T1000 (cell line): ENCODE data around the gene GOLGA6L7.
"Not testable (repeated sequence)": the region's sequence is repeated elsewhere in the genome, so short reads cannot be mapped to it uniquely, and the experiment has no call there.

Experiments used
- DNase-seq: peaks from one replicate; lab custom pipeline; 2025; ENCODE audit warnings: mixed read lengths; lab: John Stamatoyannopoulos, UW

GOLGA6L7 gene

GRCh38 chr15:28884151-28884940, 35.9 kb upstream of the GOLGA6L7 start:
- DNase-seq, result no peak

DNA sequence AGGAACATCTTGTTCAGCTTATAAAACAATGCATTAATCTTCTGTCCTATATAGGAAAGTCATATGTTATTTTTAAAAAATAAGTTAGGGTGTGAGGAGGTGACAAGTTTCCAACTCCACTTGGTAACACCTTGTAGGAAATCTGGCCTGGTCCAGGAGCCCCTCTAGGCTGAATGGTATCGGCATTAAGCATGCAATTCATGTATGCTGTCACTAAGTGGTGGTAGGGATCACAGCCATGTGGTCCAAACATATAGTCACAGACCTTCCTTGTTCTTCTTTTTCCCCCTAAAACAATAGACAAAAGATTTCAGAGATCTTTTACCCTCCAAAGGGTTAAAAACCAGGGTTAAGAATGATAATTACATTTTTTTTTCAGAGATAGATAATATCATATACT, 33.2 kb upstream of the GOLGA6L7 start:
- no peak for DNase-seq

DNA sequence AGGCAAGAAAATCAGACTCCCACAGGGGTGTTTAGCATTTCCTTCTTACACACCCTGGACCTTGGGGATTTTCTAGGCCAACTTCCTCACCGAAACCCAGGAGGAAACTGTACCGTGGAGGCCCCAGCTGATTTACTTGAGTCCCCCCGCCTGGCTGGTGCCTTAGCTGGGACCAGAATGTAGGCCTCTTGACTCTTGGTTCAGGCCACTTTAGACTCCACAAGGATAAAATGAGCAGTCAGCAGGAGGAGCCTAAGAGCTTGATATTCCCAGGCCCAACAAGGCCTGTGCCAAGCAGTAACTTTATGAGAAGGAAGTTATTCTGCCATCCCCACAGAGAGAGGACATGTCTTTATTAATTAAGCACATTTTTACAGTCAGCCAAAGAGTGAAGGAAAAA, 32.7 kb upstream of the GOLGA6L7 start:
- no peak for DNase-seq

DNA sequence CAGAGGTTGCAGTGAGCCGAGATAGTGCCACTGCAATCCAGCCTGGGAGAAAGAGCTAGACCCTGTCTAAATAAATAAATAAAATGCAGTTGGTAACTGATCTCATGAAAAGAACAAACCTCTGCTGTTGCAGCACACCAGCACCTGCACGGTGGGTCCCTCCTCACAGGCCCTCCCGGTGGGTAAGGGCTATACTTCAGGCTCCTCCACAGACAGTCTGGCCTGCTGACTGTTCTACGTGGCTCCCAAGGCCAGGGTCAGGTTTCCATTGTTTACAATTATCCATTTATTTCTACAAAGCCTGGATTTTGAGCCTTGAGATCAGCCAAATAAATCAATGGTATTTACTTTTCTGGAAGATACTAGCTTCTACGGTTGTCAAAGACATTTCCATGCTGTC, 32.2 kb upstream of the GOLGA6L7 start:
- DNase-seq, result no peak

- no peak for DNase-seq
These were observed 31.1 kb upstream of the GOLGA6L7 start for GRCh38 chr15:28879551-28879950.

DNA sequence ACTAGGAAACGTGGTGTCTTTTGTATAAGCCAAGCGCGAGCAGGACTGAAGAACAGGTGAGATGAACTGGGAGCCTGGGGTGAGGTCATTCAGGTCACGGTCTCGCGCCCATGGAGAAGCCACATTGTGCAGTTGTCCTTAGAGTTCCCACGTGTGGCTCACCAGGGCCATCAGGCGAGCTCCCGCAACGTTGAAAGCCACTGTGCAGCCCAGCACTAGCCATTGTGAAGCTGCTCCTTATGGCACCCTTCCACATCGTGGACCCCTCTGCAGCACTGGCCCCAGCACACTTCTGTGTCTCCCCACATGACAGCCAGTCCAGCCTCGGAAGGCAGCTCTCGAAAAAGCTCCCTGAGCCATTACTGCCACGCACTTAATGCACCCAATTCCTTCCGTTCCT, 29.8 kb upstream of the GOLGA6L7 start:
- DNase-seq, result no peak

DNA sequence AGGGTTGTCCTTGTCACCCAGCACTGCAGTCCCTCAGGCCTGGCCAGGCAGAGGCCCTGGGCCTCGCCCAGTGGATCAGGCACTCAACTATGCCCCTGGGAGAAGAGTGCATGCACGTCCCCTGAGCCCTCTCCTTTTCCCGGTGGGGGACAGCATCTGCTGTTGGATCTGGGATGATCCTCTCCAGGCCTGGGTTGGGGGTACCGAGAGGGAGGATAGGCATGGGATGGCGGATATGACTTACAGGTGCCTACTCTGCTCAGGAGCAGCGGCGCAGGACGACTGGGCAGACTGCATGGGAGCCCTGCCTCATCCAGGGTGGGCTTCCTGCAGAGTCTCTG, 28.4 kb upstream of the GOLGA6L7 start:
- DNase-seq, result no peak

GRCh38 chr15:28876131-28876844, 27.8 kb upstream of the GOLGA6L7 start:
- no peak for DNase-seq

DNA sequence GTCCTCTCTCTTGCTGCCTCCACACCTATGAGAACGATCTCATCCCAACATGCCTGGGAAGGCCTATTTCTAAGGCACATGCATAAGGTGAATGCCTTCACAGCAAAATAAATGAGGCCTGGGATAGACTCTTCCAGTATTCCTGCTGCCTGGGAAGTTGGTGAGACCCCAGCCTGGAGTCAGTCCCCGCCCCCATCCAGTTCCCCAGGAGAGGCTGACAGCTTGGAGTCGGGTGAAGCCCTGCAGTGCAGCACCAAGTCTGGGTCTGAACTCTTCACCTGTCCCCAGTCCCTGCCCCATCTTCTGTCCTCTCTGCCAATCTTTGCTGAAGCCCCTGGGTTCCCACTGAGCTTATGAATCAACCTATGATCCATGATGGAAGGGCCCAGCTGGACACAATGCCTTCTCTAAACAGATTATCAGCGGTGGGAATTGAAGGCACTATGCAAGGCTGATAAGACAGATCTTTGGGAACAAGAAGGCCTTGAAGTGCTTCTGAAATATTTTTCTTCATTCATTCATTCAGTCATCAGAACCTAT, 27.1 kb upstream of the GOLGA6L7 start:
- DNase-seq, result no peak

GRCh38 chr15:28873585-28874190, 25.2 kb upstream of the GOLGA6L7 start:
- no peak for DNase-seq

GRCh38 chr15:28873006-28873405, 24.6 kb upstream of the GOLGA6L7 start:
- no peak for DNase-seq

DNA sequence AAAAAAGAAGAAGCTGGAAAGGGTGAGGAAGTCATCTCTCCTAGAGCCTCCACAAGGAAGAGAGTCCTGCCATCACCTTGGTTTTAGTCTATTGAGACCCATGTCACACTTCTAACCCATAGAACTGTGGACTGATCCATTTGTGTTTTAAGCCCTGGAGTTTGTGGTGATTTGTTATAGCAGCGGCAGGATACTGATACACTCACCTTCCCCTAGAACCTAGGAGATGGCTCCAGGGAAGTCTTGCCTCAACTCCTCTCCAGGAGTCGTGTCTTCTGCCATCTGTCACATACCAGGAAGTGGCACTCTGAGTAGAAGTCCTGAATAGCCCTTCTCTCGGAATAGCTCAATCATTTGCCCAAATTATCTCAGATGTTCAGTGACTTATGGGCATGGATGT, 22.7 kb upstream of the GOLGA6L7 start:
- DNase-seq, result no peak

DNA sequence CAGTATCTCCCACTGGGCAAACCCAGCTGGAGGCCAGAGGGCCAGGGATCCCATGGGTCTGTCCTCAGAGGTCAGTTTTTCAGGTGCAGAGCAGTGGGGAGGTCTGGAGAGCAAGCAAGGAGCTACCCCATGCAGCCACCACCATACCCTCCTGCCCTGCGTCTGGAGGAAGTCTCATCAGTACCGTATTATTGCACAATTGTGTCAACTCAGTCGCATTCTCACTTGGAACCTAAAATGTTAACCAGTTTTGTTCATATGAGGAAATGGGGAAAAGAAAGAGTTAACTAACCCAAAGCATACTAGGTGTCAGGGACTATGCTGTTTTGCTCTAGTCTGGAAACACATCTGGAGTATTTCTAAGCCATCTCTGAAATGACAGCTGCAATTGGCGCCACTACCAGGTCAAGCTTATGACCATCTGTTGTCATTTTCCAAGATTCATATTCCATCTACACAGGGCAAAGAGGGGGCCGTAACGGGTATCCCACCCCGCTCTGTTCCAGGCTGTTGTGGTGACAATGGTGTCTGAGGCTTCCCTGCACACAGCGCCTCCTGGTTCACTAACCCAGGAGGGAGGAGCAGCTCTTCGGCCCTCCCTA, 20.4 kb upstream of the GOLGA6L7 start:
- DNase-seq, result no peak

- DNase-seq, result not testable (repeated sequence)
These were observed 13.3 kb upstream of the GOLGA6L7 start for GRCh38 chr15:28861589-28862293.

- no peak for DNase-seq
These were observed 12.6 kb upstream of the GOLGA6L7 start for GRCh38 chr15:28861031-28861534.

GRCh38 chr15:28854578-28854977, 6.1 kb upstream of the GOLGA6L7 start:
- DNase-seq, result not testable (repeated sequence)

DNA sequence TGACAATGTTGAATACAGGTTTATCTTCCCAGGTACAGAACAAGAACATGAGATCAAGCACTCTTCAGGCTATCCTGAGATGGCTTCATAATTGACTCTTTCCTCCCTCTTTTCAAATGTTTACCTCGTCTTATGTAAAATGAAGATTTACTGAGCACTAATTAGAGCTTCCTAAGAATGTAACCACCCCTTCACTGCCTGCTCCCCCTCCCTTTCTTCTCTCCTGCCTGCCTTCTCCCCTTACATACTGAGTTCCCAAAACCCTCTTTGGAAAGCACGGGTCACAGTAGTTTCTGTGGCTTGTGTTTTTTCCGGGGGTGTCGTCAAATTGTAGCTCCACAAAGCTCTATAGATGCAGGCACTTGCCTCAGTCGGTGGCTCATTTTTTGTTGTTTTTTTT, 5.2 kb upstream of the GOLGA6L7 start:
- DNase-seq, result not testable (repeated sequence)

DNA sequence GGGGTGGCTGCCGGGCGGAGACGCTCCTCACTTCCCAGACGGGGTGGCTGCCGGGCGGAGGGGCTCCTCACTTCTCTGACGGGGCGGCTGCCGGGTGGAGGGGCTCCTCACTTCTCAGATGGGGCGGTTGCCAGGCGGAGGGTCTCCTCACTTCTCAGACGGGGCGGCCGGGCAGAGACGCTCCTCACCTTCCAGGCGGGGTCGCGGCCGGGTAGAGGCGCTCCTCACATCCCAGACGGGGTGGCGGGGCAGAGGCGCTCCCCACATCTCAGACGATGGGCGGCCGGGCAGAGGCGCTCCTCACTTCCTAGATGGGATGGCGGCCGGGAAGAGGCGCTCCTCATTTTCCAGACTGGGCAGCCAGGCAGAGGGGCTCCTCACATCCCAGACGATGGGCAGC, 1.3 kb upstream of the GOLGA6L7 start:
- DNase-seq, result not testable (repeated sequence)

DNA sequence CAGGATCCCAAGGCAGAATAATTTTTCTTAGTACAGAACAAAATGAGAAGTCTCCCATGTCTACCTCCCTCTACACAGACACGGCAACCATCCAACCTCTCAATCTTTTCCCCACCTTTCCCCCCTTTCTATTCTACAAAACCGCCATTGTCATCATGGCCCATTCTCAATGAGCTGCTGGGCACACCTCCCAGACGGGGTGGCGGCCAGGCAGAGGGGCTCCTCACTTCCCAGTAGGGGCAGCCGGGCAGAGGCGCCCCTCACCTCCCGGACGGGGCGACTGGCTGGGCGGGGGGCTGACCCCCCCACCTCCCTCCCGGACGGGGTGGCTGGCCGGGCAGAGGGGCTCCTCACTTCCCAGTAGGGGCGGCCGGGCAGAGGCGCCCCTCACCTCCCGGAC, 827 bp upstream of the GOLGA6L7 start:
- DNase-seq, result not testable (repeated sequence)

DNA sequence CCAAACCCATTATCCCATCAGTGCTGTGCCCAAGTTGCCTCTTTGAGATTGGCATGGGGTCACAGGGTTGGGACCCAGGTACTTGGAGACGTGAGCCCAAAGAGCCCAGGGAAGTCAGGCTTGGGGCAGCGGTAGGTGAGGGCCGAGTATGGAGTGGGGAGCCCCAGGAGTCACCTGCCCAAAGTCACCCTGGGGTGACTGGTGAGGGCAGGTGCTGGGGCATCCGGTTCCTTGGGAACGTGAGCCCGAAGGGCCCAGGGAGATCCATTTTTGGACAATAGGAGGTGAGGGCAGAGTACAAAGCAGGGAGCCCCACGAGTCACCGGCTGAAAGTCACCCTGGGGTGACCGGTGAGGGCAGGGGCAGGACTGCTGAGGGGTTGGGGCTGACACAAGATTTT, 485 bp downstream of the GOLGA6L7 start:
- not testable (repeated sequence) for DNase-seq

DNA sequence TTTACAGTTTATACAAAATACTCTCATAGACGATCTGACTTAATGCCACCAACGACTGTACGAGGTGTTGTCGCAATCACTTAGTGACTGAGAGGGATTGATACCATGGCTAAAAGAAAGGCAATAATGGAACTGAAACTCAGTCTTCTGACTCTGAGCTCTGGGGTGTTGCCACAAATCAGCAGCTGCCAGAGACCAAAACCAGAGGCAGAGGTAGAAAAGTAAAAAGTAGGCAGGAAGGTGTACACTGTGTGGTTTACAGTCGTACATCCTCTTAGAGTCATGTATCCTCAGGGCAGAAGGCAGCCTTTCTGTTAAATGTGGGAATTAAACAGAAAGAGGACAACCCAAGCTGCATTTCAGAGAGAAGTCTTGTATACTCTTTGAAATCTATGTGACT, 1.2 kb downstream of the GOLGA6L7 start:
- DNase-seq, result not testable (repeated sequence)

GRCh38 chr15:28844147-28844546, 4.3 kb downstream of the GOLGA6L7 start:
- DNase-seq, result not testable (repeated sequence)
